A172 (cell line): ENCODE results near the gene ESYT2. TPM values are rescaled to one million over a fixed set of nuclear protein-coding genes. Genes with fewer than 3 reads are reported as not detected.
A peak's percentile ranks its signal among the peaks of the same experiment; 100 is the strongest.

ENCODE experiments used
- DNase-seq: peaks from one replicate; pipeline ENCODE4 v3.0.0-alpha.2; 2015; ENCODE audit warnings: low spot score
- total RNA-seq: library from RNA; depleted of rRNA; stranded (reverse); fragments of >200 nt; shearing (Covaris generic); gene quantifications from 2 replicates; pipeline ENCODE4 v1.2.3, GENCODE V29; 2014

Gene ESYT2
- total RNA-seq, 1 experiment from 2014 or later: 48.4 TPM

GRCh38 chr7:158828133-158829020, 932 bp downstream of the ESYT2 start:
- no peak for DNase-seq

GRCh38 chr7:158827411-158828132, 1.7 kb downstream of the ESYT2 start:
- DNase-seq: no peak

- DNase-seq: no peak
Measured at GRCh38 chr7:158825628-158826289, 3.5 kb downstream of the ESYT2 start.

- DNase-seq: no peak
Measured at GRCh38 chr7:158824028-158824427, 5.3 kb downstream of the ESYT2 start.

- peak; percentile 81 for DNase-seq
Measured at GRCh38 chr7:158821171-158822031, 7.9 kb downstream of the ESYT2 start.

GRCh38 chr7:158820656-158821055, 8.7 kb downstream of the ESYT2 start:
- no peak for DNase-seq

- DNase-seq: no peak
Measured at GRCh38 chr7:158819571-158820203, 9.6 kb downstream of the ESYT2 start.

GRCh38 chr7:158818325-158819213, 10.7 kb downstream of the ESYT2 start:
- DNase-seq: peak; percentile 98

- no peak for DNase-seq
Measured at GRCh38 chr7:158816995-158817394, 12.3 kb downstream of the ESYT2 start.

GRCh38 chr7:158816271-158816670, 13.0 kb downstream of the ESYT2 start:
- no peak for DNase-seq

GRCh38 chr7:158815800-158816128, 13.5 kb downstream of the ESYT2 start:
- no peak for DNase-seq

- DNase-seq: no peak
Measured at GRCh38 chr7:158815083-158815799, 14.1 kb downstream of the ESYT2 start.

- DNase-seq: no peak
Measured at GRCh38 chr7:158814637-158815036, 14.7 kb downstream of the ESYT2 start.

GRCh38 chr7:158812684-158813083, 16.6 kb downstream of the ESYT2 start:
- DNase-seq: no peak

GRCh38 chr7:158811894-158812293, 17.4 kb downstream of the ESYT2 start:
- no peak for DNase-seq

- peak; percentile 43 for DNase-seq
Measured at GRCh38 chr7:158811461-158811860, 17.8 kb downstream of the ESYT2 start.

GRCh38 chr7:158810846-158811245, 18.5 kb downstream of the ESYT2 start:
- no peak for DNase-seq

GRCh38 chr7:158809596-158809995, 19.7 kb downstream of the ESYT2 start:
- DNase-seq: peak; percentile 40

GRCh38 chr7:158808126-158808525, 21.2 kb downstream of the ESYT2 start:
- DNase-seq: no peak
